B cell (primary cell): Measurements from ENCODE around the gene DACT3. TPM values are rescaled to one million over a fixed set of nuclear protein-coding genes. Genes with fewer than 3 reads are reported as not detected.

Experiments used
- ATAC-seq: fragments of 200-7000 bp; cut with Tn5 transposase; one replicate; pipeline ENCODE4 v1.10.0; 2021; ENCODE audit warnings: low read depth, mild to moderate bottlenecking, moderate number of reproducible peaks, moderate library complexity
- CTCF ChIA-PET: fragments of 350-600 bp; sonication (Branson Sonifier 250); formaldehyde crosslinking; loops from one replicate; lab custom pipeline; 2021; ENCODE audit warnings: antibody characterized with exemption, inconsistent platforms; lab: Charles Lee
- POLR2A ChIA-PET: fragments of 350-600 bp; sonication (Branson Sonifier 250); formaldehyde crosslinking; loops from one replicate; lab custom pipeline; 2021; ENCODE audit warnings: antibody characterized with exemption; lab: Charles Lee
- DNase-seq: peaks from one replicate; pipeline ENCODE4 v3.0.0; 2013
- H2AFZ ChIP-seq: 2 replicates; pipeline ENCODE4 v1.6.1; 2012; ENCODE audit warnings: mild to moderate bottlenecking, low read depth, low read length; ENCODE audit not compliant: insufficient read depth, poor library complexity, severe bottlenecking
- H3K27ac ChIP-seq, 2 donors: 1 replicate in 1 of 2; 2 replicates in 1 of 2; pipeline ENCODE4 v1.5.1; 2012 to 2013; ENCODE audit warnings: low read length in 2 of 2, mild to moderate bottlenecking in 2 of 2, moderate library complexity in 1 of 2
- H3K27me3 ChIP-seq, 4 experiments: fragments of 200-600 bp in 1 of 4; sonication (generic) in 1 of 4; replicated peaks in 1 of 4; 1 replicate in 2 of 4; 2 replicates in 2 of 4; pipeline versions ENCODE4 v1.6.1 to v1.7.0; 2013 to 2016; ENCODE audit warnings: low read length in 3 of 4, mild to moderate bottlenecking in 2 of 4, mixed read lengths in 1 of 4, moderate library complexity in 1 of 4; ENCODE audit not compliant: insufficient read depth in 4 of 4, control insufficient read depth in 3 of 4; ENCODE audit errors: control extremely low read depth in 1 of 4
- H3K36me3 ChIP-seq, 2 experiments: replicated peaks in 1 of 2; 1 replicate in 1 of 2; 2 replicates in 1 of 2; pipeline versions ENCODE4 v1.6.1 to v1.7.1; 2013; ENCODE audit warnings: low read length in 1 of 2; ENCODE audit not compliant: insufficient read depth in 2 of 2, control insufficient read depth in 1 of 2; ENCODE audit errors: control extremely low read depth in 1 of 2, extremely low read depth in 1 of 2
- H3K4me1 ChIP-seq, 2 donors: fragments of 200-600 bp in 1 of 2; sonication (generic) in 1 of 2; 1 replicate in 1 of 2; 2 replicates in 1 of 2; pipeline versions ENCODE4 v1.5.1 to v1.6.1; 2013 to 2017; ENCODE audit warnings: low read length in 2 of 2; ENCODE audit not compliant: control insufficient read depth in 2 of 2, insufficient read depth in 2 of 2
- H3K4me2 ChIP-seq: replicated peaks from 2 replicates; pipeline ENCODE3; 2012; ENCODE audit warnings: mild to moderate bottlenecking, low read depth, low read length; ENCODE audit not compliant: poor library complexity, severe bottlenecking
- H3K4me3 ChIP-seq, 5 experiments: fragments of 200-600 bp in 1 of 5; sonication (generic) in 1 of 5; 1 replicate in 3 of 5; 2 replicates in 2 of 5; pipeline versions ENCODE4 v1.5.1 to v1.7.0; 2011 to 2016; ENCODE audit warnings: low read length in 4 of 5, mild to moderate bottlenecking in 4 of 5, low read depth in 2 of 5, control low read depth in 1 of 5, moderate library complexity in 1 of 5; ENCODE audit not compliant: insufficient read depth in 1 of 5; ENCODE audit errors: control extremely low read depth in 1 of 5, extremely low read depth in 1 of 5
- H3K79me2 ChIP-seq: fragments of 200-600 bp; sonication (generic); one replicate; pipeline ENCODE4 v1.6.0; 2016; ENCODE audit warnings: low read length; ENCODE audit not compliant: control insufficient read depth, insufficient read depth
- H3K9ac ChIP-seq: fragments of 200-600 bp; sonication (generic); 2 replicates; pipeline ENCODE4 v1.6.1; 2017; ENCODE audit warnings: mild to moderate bottlenecking, low read length, moderate library complexity
- H3K9me3 ChIP-seq, 3 donors: one replicate each; pipeline versions ENCODE4 v1.6.1 to v1.7.1; 2013; ENCODE audit warnings: low read length in 2 of 3; ENCODE audit not compliant: control insufficient read depth in 2 of 3, insufficient read depth in 1 of 3; ENCODE audit errors: control extremely low read depth in 1 of 3
- H4K20me1 ChIP-seq: 2 replicates; pipeline ENCODE4 v1.6.0; 2012; ENCODE audit warnings: mild to moderate bottlenecking, low read length; ENCODE audit not compliant: insufficient read depth, control insufficient read depth, poor library complexity, severe bottlenecking
- H3K27ac Mint-ChIP-seq: one replicate; pipeline ENCODE4 v1.8.0; 2021; ENCODE audit warnings: mixed read lengths
- H3K27me3 Mint-ChIP-seq: one replicate; pipeline ENCODE4 v1.8.0; 2021; ENCODE audit warnings: mixed read lengths
- H3K4me1 Mint-ChIP-seq: one replicate; pipeline ENCODE4 v1.8.0; 2021; ENCODE audit warnings: mixed read lengths
- H3K4me3 Mint-ChIP-seq: one replicate; pipeline ENCODE4 v1.8.0; 2021; ENCODE audit warnings: mixed read lengths
- H3K9me3 Mint-ChIP-seq: one replicate; pipeline ENCODE4 v1.8.0; 2022; ENCODE audit warnings: mixed read lengths; ENCODE audit not compliant: insufficient read depth
- EZH2 ChIP-seq: IDR thresholded peaks from 2 replicates; pipeline ENCODE4 v1.6.1; 2012; ENCODE audit warnings: borderline replicate concordance, low read depth, mild to moderate bottlenecking, moderate library complexity, low read length; ENCODE audit not compliant: insufficient read depth, poor library complexity, severe bottlenecking
- WGBS: methylation state at CpG from one replicate; pipeline ENCODE4 v1.1.5; 2013; ENCODE audit warnings: missing lambda C conversion rate; ENCODE audit not compliant: insufficient coverage; 5-methylcytosine and 5-hydroxymethylcytosine counted together
- intact Hi-C: fragments of 100-400 bp; cut with micrococcal nuclease; formaldehyde crosslinking; loops from one replicate; pipeline ENCODE4 v1.10.0; 2022
- polyA plus RNA-seq: library from polyadenylated mRNA; depleted of rRNA; stranded (reverse); fragments of >200 nt; gene quantifications from 2 replicates; pipeline ENCODE4 v1.2.3, GENCODE V29; 2012
- total RNA-seq, 2 donors: library from RNA; stranded (reverse); fragments of 120-200 nt in 1 of 2; gene quantifications; 1 replicate in 1 of 2; 2 replicates in 1 of 2; pipeline versions ENCODE4 v1.2.3 to v1.2.4, GENCODE V29; 2013 to 2022
- TF ChIP-seq, protein P1 (sequence below): fragments of 200-600 bp; IDR thresholded peaks from one replicate; pipeline ENCODE4 v1.8.0; 2022; ENCODE audit warnings: antibody characterized with exemption, mild to moderate bottlenecking

Gene DACT3
- total and polyA plus RNA-seq, 2 donors (not counting 1 experiment from before 2014, with no cell fraction given), result 0.03 to 0.15 TPM

DNA sequence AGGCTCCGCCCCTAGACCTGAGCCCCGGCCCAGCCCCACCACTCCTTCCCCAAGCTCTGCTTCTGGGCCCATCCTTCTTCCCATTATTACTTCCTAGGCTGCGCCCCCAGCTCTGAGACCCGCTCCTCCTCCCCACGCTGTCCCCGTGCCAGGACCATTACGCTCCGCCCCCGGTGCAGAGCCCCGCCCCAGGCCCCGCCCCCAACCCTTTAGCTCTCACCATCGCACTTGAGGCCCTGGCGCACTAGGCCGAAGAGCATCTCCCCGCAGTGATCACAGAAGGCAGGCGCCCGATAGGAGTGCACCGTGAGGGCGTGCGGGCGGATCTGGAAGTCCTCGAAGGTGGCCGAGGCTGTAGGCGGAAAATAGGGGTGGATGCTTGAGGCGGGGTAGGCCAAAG lies 49.7 kb upstream of the DACT3 start:
- intact Hi-C loops, result no loop called here
- Histone ChIP-seq H3K36me3 (peaks cover 0 to 58% of the 10 kb centered on the region in 2 experiments), H3K27ac (peak overlapping the region in 1 of 2 donors; percentile 26), H3K9me3 (no peaks in the 10 kb centered on the region), H3K27me3 (no peaks in the 10 kb centered on the region), H3K4me2 (no peak overlapping the region), H3K79me2 (peaks cover 75% of the 10 kb centered on the region), H3K4me3 (no peak overlapping the region), H2AFZ (no peak overlapping the region), H3K4me1 (peaks cover 12 to 24% of the 10 kb centered on the region in 2 donors), H4K20me1 (peaks cover 68% of the 10 kb centered on the region), H3K9ac (no peak overlapping the region)
- Mint-ChIP-seq H3K27ac (no peak overlapping the region), H3K9me3 (no peaks in the 10 kb centered on the region), H3K4me3 (no peak overlapping the region), H3K4me1 (peaks cover 26% of the 10 kb centered on the region), H3K27me3 (no peaks in the 10 kb centered on the region)
- POLR2A ChIA-PET, result interaction anchor here (0.6 kb wide), 1 partner anchor 16 kb away, joined by 4 read pairs; no protein-coding TSS in a partner anchor
- no peak for ATAC-seq
- WGBS, result 98% methylated on average over 16 of the region's 25 CpGs
- CTCF ChIA-PET, result interaction anchor here (1.2 to 3.2 kb wide), 4 partner anchors 9 to 17 kb away, joined by 3 to 24 read pairs (median 4); no protein-coding TSS in a partner anchor
- TF ChIP-seq EZH2, result no peak
- TF ChIP-seq, protein P1, sequence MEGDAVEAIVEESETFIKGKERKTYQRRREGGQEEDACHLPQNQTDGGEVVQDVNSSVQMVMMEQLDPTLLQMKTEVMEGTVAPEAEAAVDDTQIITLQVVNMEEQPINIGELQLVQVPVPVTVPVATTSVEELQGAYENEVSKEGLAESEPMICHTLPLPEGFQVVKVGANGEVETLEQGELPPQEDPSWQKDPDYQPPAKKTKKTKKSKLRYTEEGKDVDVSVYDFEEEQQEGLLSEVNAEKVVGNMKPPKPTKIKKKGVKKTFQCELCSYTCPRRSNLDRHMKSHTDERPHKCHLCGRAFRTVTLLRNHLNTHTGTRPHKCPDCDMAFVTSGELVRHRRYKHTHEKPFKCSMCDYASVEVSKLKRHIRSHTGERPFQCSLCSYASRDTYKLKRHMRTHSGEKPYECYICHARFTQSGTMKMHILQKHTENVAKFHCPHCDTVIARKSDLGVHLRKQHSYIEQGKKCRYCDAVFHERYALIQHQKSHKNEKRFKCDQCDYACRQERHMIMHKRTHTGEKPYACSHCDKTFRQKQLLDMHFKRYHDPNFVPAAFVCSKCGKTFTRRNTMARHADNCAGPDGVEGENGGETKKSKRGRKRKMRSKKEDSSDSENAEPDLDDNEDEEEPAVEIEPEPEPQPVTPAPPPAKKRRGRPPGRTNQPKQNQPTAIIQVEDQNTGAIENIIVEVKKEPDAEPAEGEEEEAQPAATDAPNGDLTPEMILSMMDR, result no peak
- no peak for DNase-seq

DNA sequence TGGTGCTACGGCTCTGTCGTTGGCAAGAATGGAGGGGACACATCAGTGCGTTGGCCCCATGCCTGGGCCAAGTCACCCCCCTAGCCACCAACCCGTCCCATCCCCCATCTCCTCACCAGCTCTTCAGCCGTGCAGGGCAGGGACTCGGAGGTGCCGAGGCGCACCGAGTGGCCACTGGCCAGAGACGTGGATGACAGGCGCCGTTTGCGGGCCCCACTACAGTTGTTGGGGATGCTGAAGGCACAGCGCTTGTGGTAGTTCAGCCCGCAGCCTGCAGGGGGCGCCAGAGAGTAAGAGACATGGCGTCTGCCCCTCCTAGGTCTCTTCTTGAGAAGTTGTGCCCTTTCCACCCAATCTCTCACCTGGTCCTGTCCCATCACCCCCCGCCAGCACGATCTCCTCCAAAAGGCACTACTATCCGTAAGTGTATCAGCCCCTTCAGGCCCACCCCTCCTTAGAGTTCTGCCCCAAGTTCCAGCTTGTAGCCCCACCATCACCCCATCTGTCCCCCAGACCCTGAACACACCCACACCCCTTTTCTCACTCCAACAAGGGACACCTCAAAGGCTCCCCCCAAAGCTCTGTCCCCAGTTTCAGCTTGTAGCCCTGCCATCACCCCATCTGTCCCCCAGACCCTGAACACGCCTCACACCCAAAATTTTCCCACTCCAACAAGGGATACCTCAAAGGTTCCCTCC lies 43.5 kb upstream of the DACT3 start:
- TF ChIP-seq, protein P1, result peak; percentile 93
- TF ChIP-seq EZH2, result no peak
- Mint-ChIP-seq H3K4me3 (no peak overlapping the region), H3K9me3 (no peaks in the 10 kb centered on the region), H3K27me3 (no peaks in the 10 kb centered on the region), H3K4me1 (peaks cover 13% of the 10 kb centered on the region), H3K27ac (peak overlapping the region; percentile 87)
- peaks cover 88% of the 10 kb centered on the region for H4K20me1 ChIP-seq
- H3K27ac ChIP-seq, result peak overlapping the region in 1 of 2 donors; percentile 48
- H3K27me3 ChIP-seq, result no peaks in the 10 kb centered on the region
- peak; percentile 93 for ATAC-seq
- ChIA-PET POLR2A (interaction anchor here (0.6 to 4.0 kb wide), 6 partner anchors 10 to 49 kb away, joined by 3 to 18 read pairs (median 5); no protein-coding TSS in a partner anchor), CTCF (interaction anchor here (0.7 to 10.2 kb wide), 31 partner anchors 10 to 1780 kb away, joined by 3 to 353 read pairs (median 4); no protein-coding TSS in a partner anchor)
- no peak overlapping the region for H3K9ac ChIP-seq
- H3K4me2 ChIP-seq, result no peak overlapping the region
- H3K36me3 ChIP-seq, result peaks cover 1 to 87% of the 10 kb centered on the region in 2 experiments
- DNase-seq, result peak; percentile 85
- 36% methylated on average over 17 of the region's 21 CpGs for WGBS
- intact Hi-C loops, result loop anchor here (1.0 kb wide), 5 partner anchors 10 to 49 kb away; no protein-coding TSS in a partner anchor
- peaks cover 3 to 8% of the 10 kb centered on the region in 2 donors for H3K4me1 ChIP-seq
- H3K4me3 ChIP-seq, result no peak overlapping the region
- H2AFZ ChIP-seq, result no peak overlapping the region
- peaks cover 75% of the 10 kb centered on the region for H3K79me2 ChIP-seq
- no peaks in the 10 kb centered on the region for H3K9me3 ChIP-seq
